Endodermal cell (in vitro differentiated cells): ENCODE data around the gene PHETA2. TPM values are rescaled to one million over a fixed set of nuclear protein-coding genes. Genes with fewer than 3 reads are reported as not detected.

ENCODE experiments used
- DNase-seq: peaks from one replicate; pipeline ENCODE4 v3.0.0-alpha.2; 2017
- H3K27ac ChIP-seq: 2 replicates; pipeline ENCODE4 v1.5.1; 2013; ENCODE audit warnings: mild to moderate bottlenecking, low read depth, low read length, moderate library complexity
- H3K27me3 ChIP-seq: 2 replicates; pipeline ENCODE4 v1.6.1; 2013; ENCODE audit warnings: mild to moderate bottlenecking, low read length, moderate library complexity; ENCODE audit not compliant: insufficient read depth, control insufficient read depth, poor library complexity, severe bottlenecking
- H3K36me3 ChIP-seq: 2 replicates; pipeline ENCODE4 v1.7.0; 2013; ENCODE audit warnings: mild to moderate bottlenecking, low read length, moderate library complexity; ENCODE audit not compliant: control insufficient read depth, insufficient read depth
- H3K4me1 ChIP-seq: one replicate; pipeline ENCODE4 v1.7.0; 2013; ENCODE audit warnings: low read length; ENCODE audit not compliant: control insufficient read depth, insufficient read depth
- H3K4me3 ChIP-seq: 2 replicates; pipeline ENCODE4 v1.5.1; 2013; ENCODE audit warnings: mild to moderate bottlenecking, low read length, moderate library complexity
- H3K9ac ChIP-seq: 2 replicates; pipeline ENCODE4 v1.6.1; 2013; ENCODE audit warnings: mild to moderate bottlenecking, low read length, moderate library complexity; ENCODE audit not compliant: poor library complexity, severe bottlenecking; ENCODE audit errors: extremely low read depth
- H3K9me3 ChIP-seq: 2 replicates; pipeline ENCODE4 v1.6.1; 2013; ENCODE audit warnings: mild to moderate bottlenecking, low read length, moderate library complexity; ENCODE audit not compliant: control insufficient read depth
- H3K27ac Mint-ChIP-seq: 2 replicates; pipeline ENCODE4 v1.8.0; 2020; ENCODE audit warnings: mixed read lengths
- H3K27me3 Mint-ChIP-seq: 2 replicates; pipeline ENCODE4 v1.8.0; 2021; ENCODE audit warnings: mild to moderate bottlenecking, mixed read lengths; ENCODE audit not compliant: insufficient read depth
- H3K36me3 Mint-ChIP-seq: 2 replicates; pipeline ENCODE4 v1.8.0; 2020; ENCODE audit warnings: low read depth, mixed read lengths
- H3K4me1 Mint-ChIP-seq: 2 replicates; pipeline ENCODE4 v1.8.0; 2020; ENCODE audit warnings: mixed read lengths
- H3K4me3 Mint-ChIP-seq: 2 replicates; pipeline ENCODE4 v1.8.0; 2020; ENCODE audit warnings: mild to moderate bottlenecking, moderate library complexity, mixed read lengths
- H3K9me3 Mint-ChIP-seq: 2 replicates; pipeline ENCODE4 v1.8.0; 2020; ENCODE audit warnings: mild to moderate bottlenecking, mixed read lengths
- WGBS, 2 experiments: methylation state at CpG; one replicate each; pipeline versions ENCODE4 v1.1.5 to v1.1.7; 2013; ENCODE audit warnings: missing lambda C conversion rate in 2 of 2, mixed read lengths in 1 of 2; ENCODE audit not compliant: insufficient coverage in 1 of 2, insufficient read length in 1 of 2; 5-methylcytosine and 5-hydroxymethylcytosine counted together
- total RNA-seq, 2 donors: library from RNA; stranded (reverse); fragmentation: NEBNext Ultra II Directional in 1 of 2; extraction: Animal tissue kit (Norgen Biotek cat#: 25700) in 1 of 2; gene quantifications; 2 replicates in 1 of 2; 3 replicates in 1 of 2; pipeline ENCODE4 v1.2.1, GENCODE V29; 2021
- TF ChIP-seq, protein P1 (sequence below): fragments of 200-600 bp; sonication (generic); conservative IDR thresholded peaks from 2 replicates; pipeline ENCODE4 v1.5.0; 2021; ENCODE audit warnings: antibody characterized with exemption, mild to moderate bottlenecking

Gene PHETA2
- total RNA-seq, 2 donors from 2014 or later: 8.1 to 9.0 TPM

GRCh38 chr22:42041784-42042183 lies 32.3 kb upstream of the PHETA2 start:
- peaks cover 16% of the 10 kb centered on the region for H3K27me3 Mint-ChIP-seq
- no peaks in the 10 kb centered on the region for H3K4me1 Mint-ChIP-seq
- Histone ChIP-seq H3K4me1 (no peaks in the 10 kb centered on the region), H3K9me3 (peaks cover 19% of the 10 kb centered on the region), H3K27me3 (no peaks in the 10 kb centered on the region), H3K4me3 (no peak overlapping the region), H3K27ac (no peak overlapping the region), H3K36me3 (no peaks in the 10 kb centered on the region), H3K9ac (no peak overlapping the region)
- no peaks in the 10 kb centered on the region for H3K36me3 Mint-ChIP-seq
- no peak overlapping the region for H3K27ac Mint-ChIP-seq
- TF ChIP-seq, protein P1, sequence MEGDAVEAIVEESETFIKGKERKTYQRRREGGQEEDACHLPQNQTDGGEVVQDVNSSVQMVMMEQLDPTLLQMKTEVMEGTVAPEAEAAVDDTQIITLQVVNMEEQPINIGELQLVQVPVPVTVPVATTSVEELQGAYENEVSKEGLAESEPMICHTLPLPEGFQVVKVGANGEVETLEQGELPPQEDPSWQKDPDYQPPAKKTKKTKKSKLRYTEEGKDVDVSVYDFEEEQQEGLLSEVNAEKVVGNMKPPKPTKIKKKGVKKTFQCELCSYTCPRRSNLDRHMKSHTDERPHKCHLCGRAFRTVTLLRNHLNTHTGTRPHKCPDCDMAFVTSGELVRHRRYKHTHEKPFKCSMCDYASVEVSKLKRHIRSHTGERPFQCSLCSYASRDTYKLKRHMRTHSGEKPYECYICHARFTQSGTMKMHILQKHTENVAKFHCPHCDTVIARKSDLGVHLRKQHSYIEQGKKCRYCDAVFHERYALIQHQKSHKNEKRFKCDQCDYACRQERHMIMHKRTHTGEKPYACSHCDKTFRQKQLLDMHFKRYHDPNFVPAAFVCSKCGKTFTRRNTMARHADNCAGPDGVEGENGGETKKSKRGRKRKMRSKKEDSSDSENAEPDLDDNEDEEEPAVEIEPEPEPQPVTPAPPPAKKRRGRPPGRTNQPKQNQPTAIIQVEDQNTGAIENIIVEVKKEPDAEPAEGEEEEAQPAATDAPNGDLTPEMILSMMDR: no peak
- H3K4me3 Mint-ChIP-seq: no peak overlapping the region
- DNase-seq: no peak
- peaks cover 15% of the 10 kb centered on the region for H3K9me3 Mint-ChIP-seq

GRCh38 chr22:42050641-42051180 lies 23.3 kb upstream of the PHETA2 start:
- TF ChIP-seq, protein P1: no peak
- Histone ChIP-seq H3K4me3 (no peak overlapping the region), H3K27me3 (no peaks in the 10 kb centered on the region), H3K36me3 (no peaks in the 10 kb centered on the region), H3K9ac (no peak overlapping the region), H3K9me3 (no peaks in the 10 kb centered on the region), H3K27ac (no peak overlapping the region), H3K4me1 (no peaks in the 10 kb centered on the region)
- H3K4me3 Mint-ChIP-seq: no peak overlapping the region
- no peaks in the 10 kb centered on the region for H3K4me1 Mint-ChIP-seq
- peaks cover 2% of the 10 kb centered on the region for H3K9me3 Mint-ChIP-seq
- no peaks in the 10 kb centered on the region for H3K27me3 Mint-ChIP-seq
- H3K36me3 Mint-ChIP-seq: no peaks in the 10 kb centered on the region
- no peak overlapping the region for H3K27ac Mint-ChIP-seq
- WGBS, 2 experiments: 80 to 84% methylated on average over 1 to 2 of the region's 2 CpGs
- DNase-seq: no peak

GRCh38 chr22:42052765-42053164 lies 21.3 kb upstream of the PHETA2 start:
- H3K27ac ChIP-seq: no peak overlapping the region
- 87 to 100% methylated on average over 1 to 3 of the region's 3 CpGs for WGBS, 2 experiments
- TF ChIP-seq, protein P1: no peak
- peaks cover 20% of the 10 kb centered on the region for H3K9me3 Mint-ChIP-seq
- H3K9ac ChIP-seq: no peak overlapping the region
- no peak overlapping the region for H3K4me3 ChIP-seq
- H3K27me3 ChIP-seq: no peaks in the 10 kb centered on the region
- no peak overlapping the region for H3K27ac Mint-ChIP-seq
- DNase-seq: no peak
- H3K4me1 ChIP-seq: no peaks in the 10 kb centered on the region
- no peak overlapping the region for H3K4me3 Mint-ChIP-seq
- H3K27me3 Mint-ChIP-seq: no peaks in the 10 kb centered on the region
- H3K36me3 ChIP-seq: no peaks in the 10 kb centered on the region
- peaks cover 4% of the 10 kb centered on the region for H3K36me3 Mint-ChIP-seq
- no peaks in the 10 kb centered on the region for H3K4me1 Mint-ChIP-seq
- peaks cover 13% of the 10 kb centered on the region for H3K9me3 ChIP-seq
